H9 (cell line): ENCODE results near the gene HSD17B8. TPM values are rescaled to one million over a fixed set of nuclear protein-coding genes. Genes with fewer than 3 reads are reported as not detected.
A peak's percentile ranks its signal among the peaks of the same experiment; 100 is the strongest.

Source experiments
- DNase-seq: peaks from one replicate; pipeline ENCODE4 v3.0.0-alpha.2; 2017
- H2AFZ ChIP-seq: one replicate; pipeline ENCODE4 v1.6.1; 2013; ENCODE audit warnings: mild to moderate bottlenecking, low read length, control low read depth, moderate library complexity
- H2AK5ac ChIP-seq: 2 replicates; pipeline ENCODE4 v1.6.1; 2013; ENCODE audit warnings: low read length, control low read depth, mixed read lengths; ENCODE audit not compliant: insufficient read length
- H2BK120ac ChIP-seq: one replicate; pipeline ENCODE4 v1.6.1; 2013; ENCODE audit warnings: low read depth, mild to moderate bottlenecking, low read length, control low read depth, inconsistent platforms; ENCODE audit not compliant: poor library complexity, severe bottlenecking
- H2BK12ac ChIP-seq: 2 replicates; pipeline ENCODE4 v1.6.1; 2013; ENCODE audit warnings: low read length, control low read depth, mixed read lengths, low read depth; ENCODE audit not compliant: insufficient read length
- H2BK15ac ChIP-seq: 2 replicates; pipeline ENCODE4 v1.6.1; 2013; ENCODE audit warnings: low read depth, low read length, control low read depth
- H2BK20ac ChIP-seq: one replicate; pipeline ENCODE4 v1.6.1; 2013; ENCODE audit warnings: low read depth, mild to moderate bottlenecking, low read length, control low read depth, inconsistent platforms; ENCODE audit not compliant: poor library complexity, severe bottlenecking
- H2BK5ac ChIP-seq: 2 replicates; pipeline ENCODE4 v1.6.1; 2013; ENCODE audit warnings: low read length, control low read depth, mixed read lengths; ENCODE audit not compliant: insufficient read length
- H3K14ac ChIP-seq: 2 replicates; pipeline ENCODE4 v1.6.1; 2013; ENCODE audit warnings: low read length, control low read depth; ENCODE audit not compliant: insufficient read depth
- H3K18ac ChIP-seq: 2 replicates; pipeline ENCODE4 v1.6.1; 2013; ENCODE audit warnings: low read depth, mild to moderate bottlenecking, mixed read lengths, low read length, control low read depth; ENCODE audit not compliant: insufficient read length
- H3K23ac ChIP-seq: 2 replicates; pipeline ENCODE4 v1.6.1; 2013; ENCODE audit warnings: low read length, control low read depth, mixed read lengths, low read depth; ENCODE audit not compliant: insufficient read length
- H3K23me2 ChIP-seq: 2 replicates; pipeline ENCODE4 v1.6.1; 2013; ENCODE audit warnings: low read depth, mild to moderate bottlenecking, mixed read lengths, low read length, control low read depth; ENCODE audit not compliant: insufficient read length, poor library complexity, severe bottlenecking
- H3K27ac ChIP-seq: 2 replicates; pipeline ENCODE4 v1.5.1; 2013; ENCODE audit warnings: low read length, control low read depth, mixed read lengths, low read depth; ENCODE audit not compliant: insufficient read length
- H3K27me3 ChIP-seq: 2 replicates; pipeline ENCODE4 v1.6.1; 2013; ENCODE audit warnings: low read length, control low read depth, inconsistent platforms; ENCODE audit not compliant: insufficient read depth
- H3K4ac ChIP-seq: 2 replicates; pipeline ENCODE4 v1.6.1; 2013; ENCODE audit warnings: low read depth, mild to moderate bottlenecking, control low read depth, inconsistent platforms, low read length, moderate library complexity
- H3K4me1 ChIP-seq: 2 replicates; pipeline ENCODE4 v1.6.1; 2013; ENCODE audit warnings: low read length, control low read depth, inconsistent platforms; ENCODE audit not compliant: insufficient read depth
- H3K4me2 ChIP-seq: 2 replicates; pipeline ENCODE4 v1.6.1; 2013; ENCODE audit warnings: low read length, control low read depth, mixed read lengths; ENCODE audit not compliant: insufficient read length, insufficient read depth
- H3K56ac ChIP-seq: 2 replicates; pipeline ENCODE4 v1.6.1; 2013; ENCODE audit warnings: low read depth, mild to moderate bottlenecking, mixed read lengths, low read length, control low read depth; ENCODE audit not compliant: insufficient read length
- H3K79me1 ChIP-seq: 2 replicates; pipeline ENCODE4 v1.6.1; 2013; ENCODE audit warnings: low read depth, mild to moderate bottlenecking, moderate library complexity, low read length, control low read depth, inconsistent platforms; ENCODE audit not compliant: insufficient read depth, poor library complexity, severe bottlenecking
- H3K79me2 ChIP-seq: 2 replicates; pipeline ENCODE4 v1.6.1; 2013; ENCODE audit warnings: low read length, control low read depth, inconsistent platforms; ENCODE audit not compliant: insufficient read depth
- H3K9ac ChIP-seq: 2 replicates; pipeline ENCODE4 v1.6.1; 2013; ENCODE audit warnings: low read length, control low read depth, mixed read lengths; ENCODE audit not compliant: insufficient read length; ENCODE audit errors: extremely low read depth
- H3K9me3 ChIP-seq: one replicate; pipeline ENCODE4 v1.6.1; 2013; ENCODE audit warnings: low read depth, low read length, inconsistent platforms; ENCODE audit not compliant: control insufficient read depth
- H3T11ph ChIP-seq: one replicate; pipeline ENCODE4 v1.6.1; 2013; ENCODE audit warnings: mild to moderate bottlenecking, low read length, control low read depth, inconsistent platforms
- H4K20me1 ChIP-seq: one replicate; pipeline ENCODE4 v1.6.1; 2013; ENCODE audit not compliant: control insufficient read depth, insufficient read length, insufficient read depth
- H4K5ac ChIP-seq: 2 replicates; pipeline ENCODE4 v1.6.1; 2013; ENCODE audit warnings: low read depth, mild to moderate bottlenecking, mixed read lengths, low read length, control low read depth; ENCODE audit not compliant: insufficient read length
- H4K8ac ChIP-seq: replicated peaks from 2 replicates; pipeline ENCODE4 v1.6.1; 2013; ENCODE audit warnings: low read length, control low read depth, mixed read lengths, low read depth; ENCODE audit not compliant: insufficient read length
- H4K91ac ChIP-seq: 2 replicates; pipeline ENCODE4 v1.6.1; 2013; ENCODE audit warnings: low read depth, mild to moderate bottlenecking, moderate library complexity, mixed read lengths, low read length, control low read depth; ENCODE audit not compliant: insufficient read length
- H3K27ac Mint-ChIP-seq, 3 experiments: 2 replicates in 2 of 3; 3 replicates in 1 of 3; pipeline ENCODE4 v1.8.0; 2020 to 2021; ENCODE audit warnings: mixed read lengths in 3 of 3, mild to moderate bottlenecking in 1 of 3, moderate library complexity in 1 of 3
- H3K27me3 Mint-ChIP-seq: 2 replicates; pipeline ENCODE4 v1.8.0; 2021; ENCODE audit warnings: low read depth, mild to moderate bottlenecking, moderate library complexity, mixed read lengths
- H3K36me3 Mint-ChIP-seq, 3 experiments: 2 replicates in 2 of 3; 3 replicates in 1 of 3; pipeline ENCODE4 v1.8.0; 2020 to 2021; ENCODE audit warnings: low read depth in 3 of 3, mixed read lengths in 3 of 3; ENCODE audit not compliant: insufficient read depth in 1 of 3
- H3K4me1 Mint-ChIP-seq, 2 experiments: 2 replicates each; pipeline ENCODE4 v1.8.0; 2020; ENCODE audit warnings: mixed read lengths in 2 of 2
- H3K4me3 Mint-ChIP-seq, 2 experiments: 2 replicates in 1 of 2; 3 replicates in 1 of 2; pipeline ENCODE4 v1.8.0; 2020 to 2021; ENCODE audit warnings: mild to moderate bottlenecking in 2 of 2, mixed read lengths in 2 of 2, moderate library complexity in 1 of 2
- H3K9me3 Mint-ChIP-seq, 2 experiments: 2 replicates in 1 of 2; 3 replicates in 1 of 2; pipeline ENCODE4 v1.8.0; 2020; ENCODE audit warnings: mild to moderate bottlenecking in 2 of 2, mixed read lengths in 2 of 2, moderate library complexity in 1 of 2
- WGBS: extraction: QIAGEN DNeasy Blood & Tissue Kit; methylation state at CpG from one replicate; pipeline ENCODE4 v1.1.7; 2013; ENCODE audit warnings: missing lambda C conversion rate, low lambda C conversion rate, mixed read lengths; ENCODE audit not compliant: insufficient read length; ENCODE audit errors: extremely low coverage; 5-methylcytosine and 5-hydroxymethylcytosine counted together
- total RNA-seq: library from RNA; stranded (reverse); gene quantifications from 2 replicates; pipeline ENCODE4 v1.2.1, GENCODE V29; 2021
- TF ChIP-seq, protein P1 (sequence below): fragments of 200-600 bp; sonication (generic); conservative IDR thresholded peaks from 3 replicates; pipeline ENCODE4 v1.8.0; 2021; ENCODE audit warnings: antibody characterized with exemption, mild to moderate bottlenecking

HSD17B8 gene
- total RNA-seq, 1 experiment from 2014 or later = 7.1 TPM

DNA sequence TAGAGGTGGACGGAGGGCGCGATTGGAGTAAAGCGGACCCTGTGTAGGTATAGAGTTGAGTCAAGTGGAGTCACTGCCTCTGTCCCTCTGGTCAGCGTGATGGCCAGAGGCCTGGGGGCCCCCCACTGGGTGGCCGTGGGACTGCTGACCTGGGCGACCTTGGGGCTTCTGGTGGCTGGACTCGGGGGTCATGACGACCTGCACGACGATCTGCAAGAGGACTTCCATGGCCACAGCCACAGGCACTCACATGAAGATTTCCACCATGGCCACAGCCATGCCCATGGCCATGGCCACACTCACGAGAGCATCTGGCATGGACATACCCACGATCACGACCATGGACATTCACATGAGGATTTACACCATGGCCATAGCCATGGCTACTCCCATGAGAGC, 3.3 kb upstream of the HSD17B8 start:
- H3K23me2 ChIP-seq = peaks cover 18% of the 10 kb centered on the region
- H4K91ac ChIP-seq = no peak overlapping the region
- H3K23ac ChIP-seq = no peak overlapping the region
- Mint-ChIP-seq H3K4me3 (peak overlapping the region; percentile 96 to 99), H3K4me1 (peaks cover 46 to 56% of the 10 kb centered on the region in 2 experiments), H3K27ac (peak overlapping the region; percentile 99), H3K9me3 (no peaks in the 10 kb centered on the region; a peak in 1 of 5 replicates), H3K36me3 (peaks cover 28 to 42% (median 32%) of the 10 kb centered on the region in 3 experiments), H3K27me3 (peaks cover 13% of the 10 kb centered on the region)
- no peaks in the 10 kb centered on the region for H4K20me1 ChIP-seq
- no peak for DNase-seq
- TF ChIP-seq, protein P1, sequence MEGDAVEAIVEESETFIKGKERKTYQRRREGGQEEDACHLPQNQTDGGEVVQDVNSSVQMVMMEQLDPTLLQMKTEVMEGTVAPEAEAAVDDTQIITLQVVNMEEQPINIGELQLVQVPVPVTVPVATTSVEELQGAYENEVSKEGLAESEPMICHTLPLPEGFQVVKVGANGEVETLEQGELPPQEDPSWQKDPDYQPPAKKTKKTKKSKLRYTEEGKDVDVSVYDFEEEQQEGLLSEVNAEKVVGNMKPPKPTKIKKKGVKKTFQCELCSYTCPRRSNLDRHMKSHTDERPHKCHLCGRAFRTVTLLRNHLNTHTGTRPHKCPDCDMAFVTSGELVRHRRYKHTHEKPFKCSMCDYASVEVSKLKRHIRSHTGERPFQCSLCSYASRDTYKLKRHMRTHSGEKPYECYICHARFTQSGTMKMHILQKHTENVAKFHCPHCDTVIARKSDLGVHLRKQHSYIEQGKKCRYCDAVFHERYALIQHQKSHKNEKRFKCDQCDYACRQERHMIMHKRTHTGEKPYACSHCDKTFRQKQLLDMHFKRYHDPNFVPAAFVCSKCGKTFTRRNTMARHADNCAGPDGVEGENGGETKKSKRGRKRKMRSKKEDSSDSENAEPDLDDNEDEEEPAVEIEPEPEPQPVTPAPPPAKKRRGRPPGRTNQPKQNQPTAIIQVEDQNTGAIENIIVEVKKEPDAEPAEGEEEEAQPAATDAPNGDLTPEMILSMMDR = no peak
- no peak overlapping the region for H2BK15ac ChIP-seq
- no peak overlapping the region for H3K4ac ChIP-seq
- no peak overlapping the region for H3K56ac ChIP-seq
- H2AFZ ChIP-seq = no peak overlapping the region
- no peaks in the 10 kb centered on the region for H3K9me3 ChIP-seq
- H4K5ac ChIP-seq = no peak overlapping the region
- H2BK12ac ChIP-seq = no peak overlapping the region
- no peak overlapping the region for H3T11ph ChIP-seq
- no peak overlapping the region for H2BK20ac ChIP-seq
- no peak overlapping the region for H2BK120ac ChIP-seq
- H3K79me1 ChIP-seq = no peaks in the 10 kb centered on the region
- H4K8ac ChIP-seq = no peak overlapping the region
- H3K18ac ChIP-seq = no peak overlapping the region
- peak overlapping the region; percentile 88 for H3K9ac ChIP-seq
- H3K79me2 ChIP-seq = peaks cover 4% of the 10 kb centered on the region; the same call in 1 of the 2 replicates
- no peak overlapping the region for H3K27ac ChIP-seq
- no peak overlapping the region for H2BK5ac ChIP-seq
- H3K4me2 ChIP-seq = peak overlapping the region; percentile 86
- no peak overlapping the region for H3K14ac ChIP-seq
- no peak overlapping the region for H2AK5ac ChIP-seq
- WGBS = no CpG with 5 or more reads among the region's 14 CpGs
- peaks cover 15% of the 10 kb centered on the region; the same call in 1 of the 2 replicates for H3K4me1 ChIP-seq
- H3K27me3 ChIP-seq = peaks cover 10% of the 10 kb centered on the region; the same call in 1 of the 2 replicates
